ENCODE measurements around the gene KIFC1. TPM values are rescaled to one million over a fixed set of nuclear protein-coding genes. Genes with fewer than 3 reads are reported as not detected.

KIFC1 gene
- total RNA-seq, 2 experiments from 2014 or later: 157 to 167 TPM

DNA sequence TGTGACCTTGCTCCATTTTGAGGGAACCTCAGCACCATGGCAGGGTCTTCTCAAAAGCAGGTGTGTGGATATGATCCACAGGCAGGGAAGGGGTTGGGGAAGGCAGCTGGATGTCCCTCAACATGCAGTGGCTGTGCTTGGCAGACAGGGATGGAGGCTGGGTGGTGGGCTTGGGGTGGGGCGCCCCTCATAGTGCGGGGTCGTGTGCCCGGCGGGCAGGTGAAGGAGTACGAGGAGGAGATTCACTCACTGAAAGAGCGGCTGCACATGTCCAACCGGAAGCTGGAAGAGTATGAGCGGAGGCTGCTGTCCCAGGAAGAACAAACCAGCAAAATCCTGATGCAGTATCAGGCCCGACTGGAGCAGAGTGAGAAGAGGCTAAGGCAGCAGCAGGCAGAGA is 54.7 kb downstream of the KIFC1 start:
- Mint-ChIP-seq H3K9me3 (no peaks in the 10 kb centered on the region), H3K36me3 (ENCODE audit: low read depth) (peaks cover 40% of the 10 kb centered on the region), H3K27me3 (no peaks in the 10 kb centered on the region), H3K4me3 (no peak overlapping the region), H3K27ac (no peak overlapping the region), H3K4me1 (peaks cover 1% of the 10 kb centered on the region)
- CTCF ChIA-PET: interaction anchor here (1.0 to 1.1 kb wide), 2 partner anchors 9 kb away, joined by 3 read pairs; no protein-coding TSS in a partner anchor
- POLR2A ChIA-PET: interaction anchor here (0.6 kb wide), 1 partner anchor 23 kb away, joined by 3 read pairs; no protein-coding TSS in a partner anchor
- no peak for DNase-seq

DNA sequence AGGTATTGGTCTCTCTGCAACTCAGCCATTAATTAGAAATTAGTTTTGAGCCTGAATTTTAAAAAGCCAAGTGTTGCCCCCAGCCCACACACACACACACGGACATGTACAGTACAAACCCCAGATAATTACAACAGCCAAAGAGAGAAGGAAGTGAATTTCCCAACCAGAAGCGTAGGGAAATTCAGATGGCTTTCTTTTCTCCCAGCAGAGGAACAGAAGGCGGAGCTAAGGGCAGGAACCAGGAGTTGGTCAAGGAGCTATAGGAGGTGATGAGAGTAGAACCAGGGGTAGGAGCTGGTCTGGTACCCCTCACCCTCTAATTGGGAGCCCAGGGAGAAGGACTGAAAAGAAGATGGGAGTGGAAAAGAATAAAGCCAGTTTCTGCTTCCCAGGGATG is 58.8 kb downstream of the KIFC1 start:
- DNase-seq: no peak
- H3K36me3 Mint-ChIP-seq (ENCODE audit: low read depth): peaks cover 29% of the 10 kb centered on the region
- ChIA-PET POLR2A (no interaction called here), CTCF (interaction anchor here (0.5 to 1.8 kb wide), 2 partner anchors 10 to 116 kb away, joined by 3 to 4 read pairs; no protein-coding TSS in a partner anchor)
- H3K4me3 Mint-ChIP-seq: no peak overlapping the region
- no peak overlapping the region for H3K27ac Mint-ChIP-seq
- no peaks in the 10 kb centered on the region for H3K9me3 Mint-ChIP-seq
- no peaks in the 10 kb centered on the region for H3K27me3 Mint-ChIP-seq
- peaks cover 26% of the 10 kb centered on the region for H3K4me1 Mint-ChIP-seq

DNA sequence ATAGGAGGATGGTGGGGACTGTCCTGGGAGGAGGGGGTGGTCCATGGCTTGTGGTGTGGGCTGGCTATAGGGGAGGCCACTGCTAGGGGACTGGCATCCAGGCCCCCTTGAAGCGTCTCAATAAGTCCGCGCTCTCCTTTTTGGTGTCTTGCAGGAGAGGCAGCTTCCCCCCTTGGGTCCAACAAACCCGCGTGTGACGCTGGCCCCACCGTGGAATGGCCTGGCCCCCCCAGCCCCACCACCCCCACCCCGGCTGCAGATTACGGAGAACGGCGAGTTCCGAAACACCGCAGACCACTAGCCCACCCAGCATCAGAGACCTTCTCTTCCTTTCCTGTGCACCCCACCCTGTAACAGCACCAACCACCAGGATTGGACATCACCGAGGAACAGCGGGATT is 60.0 kb downstream of the KIFC1 start:
- no peaks in the 10 kb centered on the region for H3K9me3 Mint-ChIP-seq
- DNase-seq: no peak
- peak overlapping the region; percentile 14 for H3K4me3 Mint-ChIP-seq
- POLR2A ChIA-PET: no interaction called here
- CTCF ChIA-PET: no interaction called here
- peaks cover 31% of the 10 kb centered on the region for H3K36me3 Mint-ChIP-seq (ENCODE audit: low read depth)
- peaks cover 27% of the 10 kb centered on the region for H3K4me1 Mint-ChIP-seq
- H3K27me3 Mint-ChIP-seq: no peaks in the 10 kb centered on the region
- no peak overlapping the region for H3K27ac Mint-ChIP-seq

DNA sequence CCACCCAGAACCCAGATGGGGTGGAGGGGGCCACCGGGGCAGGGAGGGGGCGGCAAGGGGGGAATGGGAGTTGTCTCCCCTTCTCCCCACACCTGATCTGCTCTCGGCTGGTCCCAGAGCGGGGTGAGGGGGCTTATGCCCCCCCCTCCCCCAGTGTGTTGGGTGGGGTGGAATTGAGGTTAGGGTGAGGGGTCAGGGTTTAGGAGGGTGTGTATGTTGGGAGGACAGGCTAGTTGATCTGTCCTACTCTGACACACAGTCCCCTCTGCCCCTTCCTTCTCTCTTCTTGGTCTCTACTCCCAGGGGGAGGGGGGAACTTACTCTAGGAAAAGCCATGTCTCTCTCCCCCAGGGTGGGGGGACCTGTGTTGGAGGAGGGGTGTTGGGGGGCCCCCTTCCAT is 60.9 kb downstream of the KIFC1 start:
- H3K27me3 Mint-ChIP-seq: no peaks in the 10 kb centered on the region
- CTCF ChIA-PET: no interaction called here
- no peaks in the 10 kb centered on the region for H3K9me3 Mint-ChIP-seq
- peak overlapping the region; percentile 31 for H3K27ac Mint-ChIP-seq
- H3K4me1 Mint-ChIP-seq: peaks cover 27% of the 10 kb centered on the region
- POLR2A ChIA-PET: no interaction called here
- peaks cover 32% of the 10 kb centered on the region for H3K36me3 Mint-ChIP-seq (ENCODE audit: low read depth)
- H3K4me3 Mint-ChIP-seq: no peak overlapping the region
- no peak for DNase-seq

DNA sequence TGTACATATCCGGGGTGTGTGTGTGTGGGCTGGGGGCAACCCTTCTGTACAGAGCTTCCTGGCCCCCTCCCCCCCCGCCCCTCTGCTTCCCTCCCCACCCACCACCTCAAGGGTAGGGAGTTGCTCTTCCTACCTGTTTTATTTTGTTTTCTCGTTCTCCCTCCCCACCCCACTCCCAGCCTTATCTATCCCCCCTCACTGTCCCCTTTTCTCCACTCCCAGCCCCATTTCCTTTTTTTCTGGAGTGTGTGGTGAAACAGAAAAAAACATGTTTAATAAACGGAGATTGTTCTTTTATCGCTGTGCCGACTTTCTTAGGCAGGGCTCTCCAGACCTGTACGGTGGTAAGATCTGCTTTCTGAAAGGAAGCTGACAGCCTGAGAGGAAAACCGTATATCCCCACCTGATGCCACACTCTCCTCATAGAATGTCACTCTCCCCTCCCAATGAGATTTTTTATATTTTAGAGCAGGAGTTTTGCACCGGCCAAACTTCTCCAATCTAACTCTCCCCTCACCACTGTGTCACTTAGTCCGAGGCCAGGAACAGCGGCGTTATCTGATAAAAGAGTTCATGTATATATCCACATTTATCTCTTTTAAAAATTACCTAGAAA is 61.9 kb downstream of the KIFC1 start:
- ChIA-PET POLR2A (interaction anchor here (0.9 kb wide), 1 partner anchor 167 kb away, joined by 3 read pairs; no protein-coding TSS in a partner anchor), CTCF (interaction anchor here (1.1 to 1.8 kb wide), 3 partner anchors 9 to 316 kb away, joined by 3 to 7 read pairs (median 7); no protein-coding TSS in a partner anchor)
- no peak for DNase-seq
- H3K4me3 Mint-ChIP-seq: peak overlapping the region; percentile 91
- H3K4me1 Mint-ChIP-seq: peaks cover 27% of the 10 kb centered on the region
- no peaks in the 10 kb centered on the region for H3K27me3 Mint-ChIP-seq
- H3K36me3 Mint-ChIP-seq (ENCODE audit: low read depth): peaks cover 25% of the 10 kb centered on the region
- peak overlapping the region; percentile 90 for H3K27ac Mint-ChIP-seq
- H3K9me3 Mint-ChIP-seq: no peaks in the 10 kb centered on the region

DNA sequence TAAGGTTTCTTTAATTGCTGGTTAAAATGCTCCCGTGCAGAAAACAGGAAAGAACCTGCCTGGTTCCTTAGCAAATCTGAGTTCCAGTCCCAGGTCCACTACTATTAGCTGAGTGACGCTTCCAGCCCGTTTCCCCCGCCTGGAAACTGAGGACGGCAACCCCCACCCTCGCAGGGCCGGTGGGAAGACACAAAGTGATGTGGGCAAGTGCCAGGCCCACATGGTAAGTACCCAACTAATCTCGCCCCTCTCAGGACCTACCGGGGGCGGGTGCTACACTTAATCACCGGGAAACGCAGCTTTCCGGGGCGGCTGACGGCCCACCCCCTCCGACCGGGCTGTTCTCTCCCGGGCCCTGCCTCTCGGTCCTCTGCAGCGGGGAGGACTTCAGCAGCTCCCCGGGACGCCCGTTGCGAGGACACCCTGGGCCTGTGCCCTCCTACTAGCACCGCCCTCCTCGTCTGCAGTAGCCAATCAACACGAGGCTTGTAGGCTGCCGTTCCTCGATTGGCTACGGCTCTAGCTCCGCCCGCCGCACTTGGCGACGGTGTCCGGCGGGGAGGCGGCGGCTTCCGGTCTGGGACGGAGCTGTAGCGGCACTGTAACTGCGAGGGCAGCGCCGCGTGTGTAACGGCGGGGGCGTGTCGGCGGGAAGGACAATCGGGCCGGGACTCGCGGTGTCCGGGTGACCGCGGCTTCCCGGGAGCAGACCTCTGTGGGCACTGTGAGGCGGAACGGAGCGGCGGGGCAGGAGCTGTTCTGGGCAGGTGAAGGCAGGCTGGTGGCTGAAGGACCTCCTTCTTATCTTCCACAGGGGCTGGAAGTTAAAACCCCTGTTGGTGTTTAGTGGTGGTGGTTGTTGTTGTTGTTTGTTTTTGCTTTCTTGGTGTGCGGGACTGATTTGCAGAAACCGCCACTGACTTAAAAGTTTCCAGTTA is 62.7 kb downstream of the KIFC1 start, which contains the start of gene ZBTB9:
ZBTB9 (plus strand) TSS at position 568 of the 938 bp plus-strand sequence. CDS start 525 bp downstream, outside the sequence.
- Mint-ChIP-seq H3K27ac (peak within 1 kb of the TSS; percentile 90), H3K36me3 (ENCODE audit: low read depth) (peaks cover 18% of the 10 kb centered on the region), H3K4me1 (peaks cover 27% of the 10 kb centered on the region), H3K4me3 (peak within 1 kb of the TSS; percentile 91), H3K9me3 (no peaks in the 10 kb centered on the region), H3K27me3 (no peaks in the 10 kb centered on the region)
- ChIA-PET CTCF (interaction anchor here (0.8 to 1.8 kb wide), 10 partner anchors 7 to 315 kb away, joined by 3 to 7 read pairs (median 4); partner anchors contain the start of gene UQCC2), POLR2A (interaction anchor here (0.5 to 1.0 kb wide), 4 partner anchors 14 to 166 kb away, joined by 3 to 9 read pairs (median 4); no protein-coding TSS in a partner anchor)
- DNase-seq: peak; percentile 97

DNA sequence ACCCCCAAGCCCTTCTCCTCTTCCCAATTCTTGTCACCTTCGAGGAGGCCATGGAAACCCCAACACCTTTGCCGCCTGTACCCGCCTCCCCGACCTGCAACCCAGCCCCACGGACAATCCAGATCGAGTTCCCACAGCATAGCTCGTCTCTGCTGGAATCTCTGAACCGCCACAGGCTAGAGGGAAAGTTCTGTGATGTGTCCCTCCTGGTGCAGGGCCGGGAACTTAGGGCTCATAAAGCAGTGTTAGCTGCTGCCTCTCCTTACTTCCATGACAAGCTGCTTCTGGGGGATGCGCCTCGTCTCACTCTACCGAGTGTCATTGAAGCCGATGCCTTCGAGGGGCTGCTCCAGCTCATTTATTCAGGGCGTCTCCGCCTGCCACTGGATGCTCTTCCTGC is 63.4 kb downstream of the KIFC1 start:
- DNase-seq: no peak
- peak overlapping the region; percentile 90 for H3K27ac Mint-ChIP-seq
- H3K4me1 Mint-ChIP-seq: peaks cover 27% of the 10 kb centered on the region
- CTCF ChIA-PET: interaction anchor here (0.8 to 1.8 kb wide), 6 partner anchors 8 to 44 kb away, joined by 3 to 7 read pairs (median 6); no protein-coding TSS in a partner anchor
- H3K9me3 Mint-ChIP-seq: no peaks in the 10 kb centered on the region
- no peaks in the 10 kb centered on the region for H3K27me3 Mint-ChIP-seq
- POLR2A ChIA-PET: interaction anchor here (0.5 to 1.0 kb wide), 2 partner anchors 14 to 79 kb away, joined by 3 to 9 read pairs; no protein-coding TSS in a partner anchor
- H3K4me3 Mint-ChIP-seq: peak overlapping the region; percentile 91
- peaks cover 17% of the 10 kb centered on the region for H3K36me3 Mint-ChIP-seq (ENCODE audit: low read depth)

DNA sequence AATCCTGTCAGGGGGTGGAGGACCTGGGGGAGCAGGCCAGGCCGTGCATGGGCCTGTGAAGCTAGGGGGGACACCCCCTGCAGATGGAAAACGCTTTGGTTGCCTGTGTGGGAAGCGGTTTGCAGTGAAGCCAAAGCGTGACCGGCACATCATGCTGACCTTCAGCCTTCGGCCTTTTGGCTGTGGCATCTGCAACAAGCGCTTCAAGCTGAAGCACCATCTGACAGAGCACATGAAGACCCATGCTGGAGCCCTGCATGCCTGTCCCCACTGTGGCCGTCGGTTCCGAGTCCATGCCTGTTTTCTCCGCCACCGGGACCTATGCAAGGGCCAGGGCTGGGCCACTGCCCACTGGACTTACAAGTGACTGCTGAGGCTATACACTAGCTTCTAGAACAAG is 64.5 kb downstream of the KIFC1 start:
- no peak for DNase-seq
- H3K36me3 Mint-ChIP-seq (ENCODE audit: low read depth): peaks cover 17% of the 10 kb centered on the region
- POLR2A ChIA-PET: interaction anchor here (0.6 kb wide), 1 partner anchor 195 kb away, joined by 3 read pairs; no protein-coding TSS in a partner anchor
- H3K4me3 Mint-ChIP-seq: no peak overlapping the region
- H3K27ac Mint-ChIP-seq: no peak overlapping the region
- no peaks in the 10 kb centered on the region for H3K27me3 Mint-ChIP-seq
- H3K9me3 Mint-ChIP-seq: no peaks in the 10 kb centered on the region
- CTCF ChIA-PET: interaction anchor here (0.9 kb wide), 1 partner anchor 34 kb away, joined by 3 read pairs; no protein-coding TSS in a partner anchor
- peaks cover 27% of the 10 kb centered on the region for H3K4me1 Mint-ChIP-seq

DNA sequence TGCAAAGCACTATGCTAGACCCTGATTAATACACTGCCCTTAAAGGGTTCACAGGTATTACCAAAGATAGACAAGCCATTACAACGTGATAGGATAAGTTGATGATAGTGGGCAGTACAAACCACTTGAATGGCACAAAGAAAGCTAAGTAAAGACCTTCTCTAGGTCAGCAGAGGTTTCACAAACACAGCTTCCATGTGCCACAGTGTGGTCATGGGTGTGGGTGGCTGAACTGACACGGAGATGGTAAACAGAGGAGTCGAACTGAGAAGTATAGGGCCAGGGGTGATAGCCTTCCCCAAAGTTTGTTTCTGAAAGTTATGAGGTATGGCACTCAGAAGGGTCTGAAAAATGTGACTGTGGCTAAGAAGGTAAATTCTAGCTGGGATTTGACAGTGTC is 67.1 kb downstream of the KIFC1 start:
- Mint-ChIP-seq H3K4me3 (no peak overlapping the region), H3K9me3 (no peaks in the 10 kb centered on the region), H3K27ac (no peak overlapping the region), H3K4me1 (peaks cover 14% of the 10 kb centered on the region), H3K36me3 (ENCODE audit: low read depth) (peaks cover 17% of the 10 kb centered on the region), H3K27me3 (peaks cover 4% of the 10 kb centered on the region)
- no peak for DNase-seq
- ChIA-PET CTCF (interaction anchor here (0.5 kb wide), 1 partner anchor 15 kb away, joined by 4 read pairs; no protein-coding TSS in a partner anchor), POLR2A (no interaction called here)

DNA sequence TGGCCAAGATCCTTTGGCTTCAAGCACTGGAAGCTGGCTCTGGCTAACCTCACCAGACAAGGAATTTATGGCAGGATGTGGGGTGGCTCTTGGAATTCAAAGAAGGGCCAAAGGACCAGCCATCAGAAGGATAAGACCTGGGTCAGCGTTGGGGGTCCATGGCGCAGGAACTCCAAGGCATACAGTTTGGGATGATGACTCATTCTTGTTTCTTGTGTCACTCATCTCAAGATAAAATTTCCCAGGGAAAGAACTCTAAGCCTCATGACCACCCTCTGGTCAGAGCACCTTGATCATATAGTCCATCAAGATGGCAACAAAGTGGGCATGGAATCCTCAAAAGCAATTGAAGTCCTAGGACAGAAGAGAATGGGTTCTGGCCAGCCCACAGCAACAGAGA is 67.6 kb downstream of the KIFC1 start:
- ChIA-PET CTCF (interaction anchor here (0.6 kb wide), 1 partner anchor 186 kb away, joined by 3 read pairs; no protein-coding TSS in a partner anchor), POLR2A (no interaction called here)
- Mint-ChIP-seq H3K27ac (no peak overlapping the region), H3K4me3 (no peak overlapping the region), H3K9me3 (no peaks in the 10 kb centered on the region), H3K4me1 (peaks cover 13% of the 10 kb centered on the region), H3K36me3 (ENCODE audit: low read depth) (peaks cover 17% of the 10 kb centered on the region), H3K27me3 (peaks cover 5% of the 10 kb centered on the region)
- DNase-seq: no peak

Measured in activated CD4-positive, alpha-beta T cell treated with anti-CD3 and anti-CD28 coated beads, Interleukin-2, amount 10 ng/mL, durations not matched to agents 7 days and 5 days (primary cell).